Neural crest cell (in vitro differentiated cells): ENCODE data around the gene OR10H5. TPM values are rescaled to one million over a fixed set of nuclear protein-coding genes. Genes with fewer than 3 reads are reported as not detected.

ENCODE experiments used
- DNase-seq: peaks from one replicate; pipeline ENCODE4 v3.0.0; 2021; ENCODE audit warnings: low read depth, mixed read lengths, low spot score
- H3K27ac Mint-ChIP-seq: one replicate; pipeline ENCODE4 v1.8.0; 2021; ENCODE audit warnings: mild to moderate bottlenecking, mixed read lengths; ENCODE audit not compliant: unreplicated experiment
- H3K27me3 Mint-ChIP-seq: 2 replicates; pipeline ENCODE4 v1.8.0; 2021; ENCODE audit warnings: low read depth, mild to moderate bottlenecking, mixed read lengths
- H3K36me3 Mint-ChIP-seq: 2 replicates; pipeline ENCODE4 v1.8.0; 2021; ENCODE audit warnings: low read depth, mild to moderate bottlenecking, mixed read lengths
- H3K4me1 Mint-ChIP-seq: 2 replicates; pipeline ENCODE4 v1.8.0; 2021; ENCODE audit warnings: mixed read lengths
- H3K4me3 Mint-ChIP-seq: one replicate; pipeline ENCODE4 v1.8.0; 2021; ENCODE audit warnings: mild to moderate bottlenecking, mixed read lengths
- H3K9me3 Mint-ChIP-seq: 2 replicates; pipeline ENCODE4 v1.8.0; 2021; ENCODE audit warnings: mixed read lengths
- CTCF ChIP-seq: fragments of 200-600 bp; sonication (generic); conservative IDR thresholded peaks from 2 replicates; pipeline ENCODE4 v1.5.0; 2021; ENCODE audit warnings: antibody characterized with exemption, mild to moderate bottlenecking
- total RNA-seq: library from RNA; stranded (reverse); gene quantifications from 2 replicates; pipeline ENCODE4 v1.2.1, GENCODE V29; 2021

The OR10H5 gene
- total RNA-seq, 1 donor from 2014 or later: not detected

GRCh38 chr19:15846923-15847322 is 59.5 kb downstream of the OR10H5 start:
- TF ChIP-seq CTCF: no peak
- H3K36me3 Mint-ChIP-seq: peaks cover 21% of the 10 kb centered on the region
- DNase-seq: no peak
- peaks cover 28% of the 10 kb centered on the region for H3K9me3 Mint-ChIP-seq
- no peak overlapping the region for H3K27ac Mint-ChIP-seq
- H3K27me3 Mint-ChIP-seq: no peaks in the 10 kb centered on the region
- no peaks in the 10 kb centered on the region for H3K4me1 Mint-ChIP-seq
- H3K4me3 Mint-ChIP-seq: no peak overlapping the region

GRCh38 chr19:15850385-15850784 is 62.9 kb downstream of the OR10H5 start:
- DNase-seq: no peak
- H3K4me3 Mint-ChIP-seq: no peak overlapping the region
- no peak overlapping the region for H3K27ac Mint-ChIP-seq
- peaks cover 11% of the 10 kb centered on the region for H3K36me3 Mint-ChIP-seq
- peaks cover 21% of the 10 kb centered on the region for H3K9me3 Mint-ChIP-seq
- H3K27me3 Mint-ChIP-seq: no peaks in the 10 kb centered on the region
- TF ChIP-seq CTCF: no peak
- no peaks in the 10 kb centered on the region for H3K4me1 Mint-ChIP-seq

Other genes with a start within 250 kb of the OR10H5 start
- gene CYP4F8, start 172.4 kb upstream of the OR10H5 start, total RNA-seq: not detected in 2 replicates
- gene CYP4F3, start 146.8 kb upstream of the OR10H5 start, total RNA-seq: not detected in 2 replicates
- not detected in 2 replicates for gene CYP4F12, start 114.6 kb upstream of the OR10H5 start, total RNA-seq
- gene OR10H2, start 59.6 kb upstream of the OR10H5 start, total RNA-seq: not detected in 2 replicates
- gene OR10H3, start 49.7 kb upstream of the OR10H5 start, total RNA-seq: not detected in 2 replicates
- not detected in 2 replicates for gene OR10H1, start 28.0 kb downstream of the OR10H5 start, total RNA-seq
- not detected in 2 replicates for gene CYP4F2, start 110.4 kb downstream of the OR10H5 start, total RNA-seq
- not detected in 2 replicates for gene CYP4F11, start 146.9 kb downstream of the OR10H5 start, total RNA-seq
- gene OR10H4, start 161.3 kb downstream of the OR10H5 start, total RNA-seq: not detected in 2 replicates